ENCODE data around the gene RAMP3. TPM values are rescaled to one million over a fixed set of nuclear protein-coding genes. Genes with fewer than 3 reads are reported as not detected.

RAMP3 gene
- total and polyA plus RNA-seq, 9 of the 15 experiments (the other 6 are each of a cell fraction or from before 2014, with no cell fraction given), result not detected

DNA sequence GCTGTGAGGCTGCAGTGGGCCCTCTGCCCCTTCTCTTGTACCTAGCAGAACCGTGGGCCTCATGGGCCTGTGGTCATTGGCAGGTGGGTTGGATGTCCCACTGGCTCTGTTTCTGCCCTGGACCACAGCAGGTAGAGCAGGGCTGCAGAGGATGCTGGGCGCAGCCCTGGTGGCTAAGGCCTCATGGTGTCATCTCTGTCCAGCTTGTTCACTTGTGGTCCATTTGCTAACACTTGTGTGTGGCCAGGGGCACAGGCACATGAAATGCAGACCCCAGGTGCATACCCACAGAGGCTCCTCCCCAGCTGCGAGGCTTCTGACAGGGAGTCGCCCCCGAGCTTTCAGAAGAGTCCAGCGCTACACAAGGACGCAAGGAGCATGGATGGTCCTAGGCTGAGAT lies 23.7 kb upstream of the RAMP3 start:
- BruUV-seq (replicated peaks), result no TSS peak
- no peak overlapping the region for H3K4me3 ChIP-seq
- H3K79me2 ChIP-seq (ENCODE audit: control insufficient read depth, insufficient read depth, low read length), result no peaks in the 10 kb centered on the region
- 67% methylated on average over 7 of the region's 7 CpGs for WGBS (ENCODE audit: insufficient coverage, low coverage, missing lambda C conversion rate)
- CTCF ChIA-PET (ENCODE audit: low intra/inter-chr PET ratio), result interaction anchor here (0.6 kb wide), 1 partner anchor 168 kb away, joined by 4 read pairs; no protein-coding TSS in a partner anchor
- peaks cover 8 to 9% of the 10 kb centered on the region in 2 experiments for H3K4me1 ChIP-seq (replicated peaks in 1 of 2; ENCODE audit: control insufficient read depth in 2 of 2, insufficient read depth in 2 of 2, low read length in 2 of 2)
- peaks cover 3% of the 10 kb centered on the region for H3K9me1 ChIP-seq (ENCODE audit: control insufficient read depth, insufficient read depth, low read length)
- H2AFZ ChIP-seq (ENCODE audit: low read depth, low read length), result no peak overlapping the region
- DNase-seq (ENCODE audit: extremely low read depth in 1 of 4, low spot score in 3 of 4) (no peak), ATAC-seq (no peak), FAIRE-seq (no peak)
- no peak overlapping the region for H3K9ac ChIP-seq (ENCODE audit: insufficient read depth in 1 of 2, low read depth in 2 of 2, low read length in 2 of 2)
- no peaks in the 10 kb centered on the region for H3K9me3 ChIP-seq (replicated peaks; ENCODE audit: control insufficient read depth, insufficient read depth, low read depth, low read length)
- no peak overlapping the region for H3K4me2 ChIP-seq (ENCODE audit: insufficient read depth, low read length)
- intact Hi-C loops (cut with micrococcal nuclease), result loop anchor here (10.0 kb wide), 1 partner anchor 279 kb away; no protein-coding TSS in a partner anchor
- H3K27me3 ChIP-seq (ENCODE audit: control insufficient read depth in 2 of 2, insufficient read depth in 2 of 2, low read length in 2 of 2), result no peaks in the 10 kb centered on the region
- in situ Hi-C loops (cut with MboI), result loop anchor here (10.0 kb wide), 1 partner anchor 539 kb away; no protein-coding TSS in a partner anchor
- POLR2A ChIA-PET, result interaction anchor here (1.4 kb wide), 1 partner anchor 22 kb away, joined by 8 read pairs; the partner anchor contains the start of gene TBRG4
- TF ChIP-seq NONO (IDR thresholded peaks at IDR 0.05; ENCODE audit: low read depth in 2 of 2, low read length in 1 of 2) (no peak), SP1 (CRISPR knock-in tag; IDR thresholded peaks at IDR 0.05) (no peak), ZNF431 (CRISPR knock-in tag; IDR thresholded peaks at IDR 0.05) (no peak), ZNF445 (CRISPR knock-in tag; IDR thresholded peaks at IDR 0.05; ENCODE audit: low read depth) (no peak), MXI1 (IDR thresholded peaks at IDR 0.05; ENCODE audit: low read depth, low read length) (no peak), HOXB6 (CRISPR knock-in tag; IDR thresholded peaks at IDR 0.05; ENCODE audit: borderline replicate concordance) (no peak), SMAD4 (CRISPR knock-in tag; conservative IDR thresholded peaks at IDR 0.05) (no peak)
- TF ChIP-seq, protein P1, sequence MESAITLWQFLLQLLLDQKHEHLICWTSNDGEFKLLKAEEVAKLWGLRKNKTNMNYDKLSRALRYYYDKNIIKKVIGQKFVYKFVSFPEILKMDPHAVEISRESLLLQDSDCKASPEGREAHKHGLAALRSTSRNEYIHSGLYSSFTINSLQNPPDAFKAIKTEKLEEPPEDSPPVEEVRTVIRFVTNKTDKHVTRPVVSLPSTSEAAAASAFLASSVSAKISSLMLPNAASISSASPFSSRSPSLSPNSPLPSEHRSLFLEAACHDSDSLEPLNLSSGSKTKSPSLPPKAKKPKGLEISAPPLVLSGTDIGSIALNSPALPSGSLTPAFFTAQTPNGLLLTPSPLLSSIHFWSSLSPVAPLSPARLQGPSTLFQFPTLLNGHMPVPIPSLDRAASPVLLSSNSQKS (CRISPR knock-in tag; IDR thresholded peaks at IDR 0.05), result no peak
- H3K27ac ChIP-seq (ENCODE audit: extremely low read depth, low read depth, low read length), result no peak overlapping the region
- no peaks in the 10 kb centered on the region for H3K36me3 ChIP-seq (ENCODE audit: control insufficient read depth, insufficient read depth, low read length)
- no peaks in the 10 kb centered on the region for H4K20me1 ChIP-seq (replicated peaks; ENCODE audit: control insufficient read depth, insufficient read depth, low read length)
